Measurements from ENCODE around the gene EVC2. TPM values are rescaled to one million over a fixed set of nuclear protein-coding genes. Genes with fewer than 3 reads are reported as not detected.

The EVC2 gene
- total and polyA plus RNA-seq, 2 of the 4 experiments (the other 2 are of a cell fraction), result 2.7 to 5.9 TPM

DNA sequence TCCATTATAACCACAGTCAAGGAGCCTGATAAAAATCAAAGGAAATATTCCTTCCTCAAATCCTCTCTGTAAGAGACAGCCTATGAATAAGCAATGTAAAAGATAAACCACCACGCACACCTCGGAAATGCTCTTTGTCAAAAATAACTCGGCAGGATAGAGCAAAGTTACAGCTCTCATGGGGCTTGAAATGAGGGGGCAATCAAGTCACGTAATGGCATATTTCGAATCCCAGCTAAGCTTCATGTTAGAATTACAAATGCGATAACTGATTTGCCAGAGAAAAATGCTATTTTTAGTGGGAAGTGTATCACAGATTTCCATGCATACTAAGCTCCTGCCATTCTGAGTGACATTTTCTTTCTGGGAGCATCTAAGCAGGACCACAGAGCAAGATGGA is 49.4 kb downstream of the EVC2 start:
- Histone ChIP-seq H2BK15ac (ENCODE audit: low read depth, low read length) (no peak overlapping the region), H2AK9ac (replicated peaks; ENCODE audit: low read depth, low read length, poor library complexity) (no peak overlapping the region), H3K79me1 (ENCODE audit: low read depth in 1 of 2, low read length in 2 of 2) (peaks cover 0 to 2% of the 10 kb centered on the region in 2 experiments; a peak in 1 of 4 replicates), H3K4me1 (ENCODE audit: control insufficient read depth, insufficient read depth, low read length) (no peaks in the 10 kb centered on the region), H3K4ac (ENCODE audit: low read depth, low read length) (no peak overlapping the region), H2AK5ac (ENCODE audit: low read depth, low read length) (no peak overlapping the region), H4K91ac (ENCODE audit: insufficient read depth, low read depth, low read length) (no peak overlapping the region), H3K56ac (ENCODE audit: extremely low read depth, insufficient read depth, low read length) (no peak overlapping the region), H3K9ac (ENCODE audit: low read depth, low read length) (no peak overlapping the region), H3K36me3 (ENCODE audit: control insufficient read depth, insufficient read depth, low read length) (peaks cover 36% of the 10 kb centered on the region), H2AFZ (replicated peaks; ENCODE audit: low read length, poor library complexity) (no peak overlapping the region), H3K4me3 (ENCODE audit: insufficient read depth, low read depth, low read length) (no peak overlapping the region), H3K27ac (ENCODE audit: insufficient read depth, low read length) (no peak overlapping the region), H3K9me1 (ENCODE audit: insufficient read depth, low read length) (peaks cover 15% of the 10 kb centered on the region; the same call in 1 of the 2 replicates), H3K9me3 (ENCODE audit: control insufficient read depth, insufficient read depth, low read length) (peaks cover 2% of the 10 kb centered on the region; the same call in 1 of the 2 replicates), H3K4me2 (ENCODE audit: low read depth, low read length) (no peak overlapping the region), H3K23ac (ENCODE audit: low read depth, low read length) (no peak overlapping the region), H4K20me1 (ENCODE audit: insufficient read depth, low read length) (no peaks in the 10 kb centered on the region), H3K27me3 (ENCODE audit: control insufficient read depth, insufficient read depth, low read length) (no peaks in the 10 kb centered on the region), H3K18ac (ENCODE audit: low read depth, low read length) (no peak overlapping the region), H2BK20ac (ENCODE audit: low read depth, low read length) (no peak overlapping the region), H2BK120ac (ENCODE audit: low read depth, low read length) (no peak overlapping the region), H4K8ac (ENCODE audit: low read depth in 2 of 2, low read length in 2 of 2) (no peak overlapping the region), H2BK5ac (ENCODE audit: low read depth, low read length, poor library complexity, severe bottlenecking) (no peak overlapping the region), H3K14ac (replicated peaks; ENCODE audit: low read depth, low read length) (no peak overlapping the region), H4K5ac (ENCODE audit: low read depth, low read length) (no peak overlapping the region)
- no peak for DNase-seq
- ChIA-PET POLR2A (ENCODE audit: unreplicated experiment) (no interaction called here), CTCF (no interaction called here)
- ATAC-seq (ENCODE audit: low read depth), result no peak
- intact Hi-C loops (cut with micrococcal nuclease) (loop anchor here (5.0 kb wide), 1 partner anchor 33 kb away; no protein-coding TSS in a partner anchor), in situ Hi-C loops (cut with MboI; ENCODE audit: low sequenced_read_pairs) (no loop called here), dilution Hi-C loops (cut with HindIII; ENCODE audit: low sequenced_read_pairs, unreplicated experiment) (no loop called here)
- WGBS, 2 experiments (ENCODE audit: extremely low coverage in 2 of 2, insufficient read length in 1 of 2), result no CpG with 5 or more reads among the region's 6 CpGs
- TF ChIP-seq MAFK (IDR thresholded peaks at IDR 0.05; ENCODE audit: low read depth, low read length), result no peak
- no peak for TF ChIP-seq USF2 (IDR thresholded peaks at IDR 0.05; ENCODE audit: low read depth, low read length)
- TF ChIP-seq POLR2A (IDR thresholded peaks at IDR 0.05; ENCODE audit: low read depth, low read length), result no peak
- TF ChIP-seq RAD21 (IDR thresholded peaks at IDR 0.05; ENCODE audit: low read length), result no peak
- TF ChIP-seq, protein P1, sequence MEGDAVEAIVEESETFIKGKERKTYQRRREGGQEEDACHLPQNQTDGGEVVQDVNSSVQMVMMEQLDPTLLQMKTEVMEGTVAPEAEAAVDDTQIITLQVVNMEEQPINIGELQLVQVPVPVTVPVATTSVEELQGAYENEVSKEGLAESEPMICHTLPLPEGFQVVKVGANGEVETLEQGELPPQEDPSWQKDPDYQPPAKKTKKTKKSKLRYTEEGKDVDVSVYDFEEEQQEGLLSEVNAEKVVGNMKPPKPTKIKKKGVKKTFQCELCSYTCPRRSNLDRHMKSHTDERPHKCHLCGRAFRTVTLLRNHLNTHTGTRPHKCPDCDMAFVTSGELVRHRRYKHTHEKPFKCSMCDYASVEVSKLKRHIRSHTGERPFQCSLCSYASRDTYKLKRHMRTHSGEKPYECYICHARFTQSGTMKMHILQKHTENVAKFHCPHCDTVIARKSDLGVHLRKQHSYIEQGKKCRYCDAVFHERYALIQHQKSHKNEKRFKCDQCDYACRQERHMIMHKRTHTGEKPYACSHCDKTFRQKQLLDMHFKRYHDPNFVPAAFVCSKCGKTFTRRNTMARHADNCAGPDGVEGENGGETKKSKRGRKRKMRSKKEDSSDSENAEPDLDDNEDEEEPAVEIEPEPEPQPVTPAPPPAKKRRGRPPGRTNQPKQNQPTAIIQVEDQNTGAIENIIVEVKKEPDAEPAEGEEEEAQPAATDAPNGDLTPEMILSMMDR (conservative IDR thresholded peaks at IDR 0.05; ENCODE audit: low read depth, low read length), result no peak
- no peak for TF ChIP-seq MAZ (IDR thresholded peaks at IDR 0.05; ENCODE audit: borderline replicate concordance, low read depth, low read length)
- no peak for TF ChIP-seq SMC3 (IDR thresholded peaks at IDR 0.05; ENCODE audit: low read depth, low read length)
- no peak for TF ChIP-seq FOS (IDR thresholded peaks at IDR 0.05; ENCODE audit: low read depth, low read length)
- no peak for TF ChIP-seq NFE2L2 (IDR thresholded peaks at IDR 0.05; ENCODE audit: low read depth, low read length)
- no peak for TF ChIP-seq RFX5 (IDR thresholded peaks at IDR 0.05; ENCODE audit: low read depth, low read length)
- TF ChIP-seq MXI1 (IDR thresholded peaks at IDR 0.05; ENCODE audit: borderline replicate concordance, low read depth, low read length), result no peak
- TF ChIP-seq, protein P2, sequence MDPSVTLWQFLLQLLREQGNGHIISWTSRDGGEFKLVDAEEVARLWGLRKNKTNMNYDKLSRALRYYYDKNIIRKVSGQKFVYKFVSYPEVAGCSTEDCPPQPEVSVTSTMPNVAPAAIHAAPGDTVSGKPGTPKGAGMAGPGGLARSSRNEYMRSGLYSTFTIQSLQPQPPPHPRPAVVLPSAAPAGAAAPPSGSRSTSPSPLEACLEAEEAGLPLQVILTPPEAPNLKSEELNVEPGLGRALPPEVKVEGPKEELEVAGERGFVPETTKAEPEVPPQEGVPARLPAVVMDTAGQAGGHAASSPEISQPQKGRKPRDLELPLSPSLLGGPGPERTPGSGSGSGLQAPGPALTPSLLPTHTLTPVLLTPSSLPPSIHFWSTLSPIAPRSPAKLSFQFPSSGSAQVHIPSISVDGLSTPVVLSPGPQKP (IDR thresholded peaks at IDR 0.05; ENCODE audit: borderline replicate concordance, low read depth, low read length), result no peak
- BruUV-seq (replicated peaks), result no TSS peak

Measured in IMR-90 (cell line).